GM12891 (cell line): ENCODE measurements around the gene HCN2.

ENCODE experiments used
- POLR2A ChIP-seq: IDR thresholded peaks from 2 replicates; pipeline ENCODE4 v1.6.1; 2011; ENCODE audit warnings: low read depth, low read length, control low read depth
- POLR2AphosphoS5 ChIP-seq: IDR thresholded peaks from 2 replicates; pipeline ENCODE4 v1.6.1; 2011; ENCODE audit warnings: low read depth, low read length, control low read depth
- SPI1 ChIP-seq: IDR thresholded peaks from 2 replicates; pipeline ENCODE4 v1.6.1; 2011; ENCODE audit warnings: low read depth, low read length, control low read depth
- TAF1 ChIP-seq: IDR thresholded peaks from 2 replicates; pipeline ENCODE4 v1.6.1; 2011; ENCODE audit warnings: low read depth, low read length, control low read depth

- TF ChIP-seq POLR2AphosphoS5 (no peak), POLR2A (no peak), SPI1 (no peak), TAF1 (no peak)
These were observed 12.8 kb upstream of the HCN2 start for GRCh38 chr19:576768-577438.
